ENCODE results near the gene PRLHR.
"Not testable (repeated sequence)": the region's sequence is repeated elsewhere in the genome, so short reads cannot be mapped to it uniquely, and the experiment has no call there.

The PRLHR gene

GRCh38 chr10:118595598-118596425, at the start of gene PRLHR:
Gene PRLHR (minus strand): TSS chr10:118595648. CDS start chr10:118595244, 404 bp downstream.
- DNase-seq = no peak

- no peak for DNase-seq
These were observed 46.8 kb upstream of the PRLHR start for GRCh38 chr10:118642228-118642627.

- no peak for DNase-seq
These were observed 43.2 kb upstream of the PRLHR start for GRCh38 chr10:118638680-118639079.

- DNase-seq = no peak
These were observed 40.4 kb upstream of the PRLHR start for GRCh38 chr10:118635674-118636402.

DNA sequence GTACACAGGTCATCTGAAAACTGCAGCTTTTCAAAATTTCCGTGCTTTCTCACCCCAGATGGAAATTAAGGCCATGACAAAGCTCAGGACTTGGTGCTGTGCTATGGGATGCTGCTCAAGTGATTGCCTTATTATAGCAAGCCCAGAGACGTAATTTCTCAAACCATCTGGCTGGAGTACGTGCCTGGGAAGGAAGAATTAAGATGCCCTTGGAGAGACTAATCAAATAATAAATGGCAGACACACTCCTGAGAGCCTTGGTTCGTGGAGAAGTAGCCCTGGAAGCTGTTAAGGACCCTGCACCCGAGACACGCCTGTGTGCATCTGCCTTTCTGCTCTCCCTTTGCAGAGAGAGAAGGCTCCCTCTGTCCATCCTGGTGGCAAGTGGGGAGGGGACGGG, 38.3 kb upstream of the PRLHR start:
- no peak for DNase-seq

DNA sequence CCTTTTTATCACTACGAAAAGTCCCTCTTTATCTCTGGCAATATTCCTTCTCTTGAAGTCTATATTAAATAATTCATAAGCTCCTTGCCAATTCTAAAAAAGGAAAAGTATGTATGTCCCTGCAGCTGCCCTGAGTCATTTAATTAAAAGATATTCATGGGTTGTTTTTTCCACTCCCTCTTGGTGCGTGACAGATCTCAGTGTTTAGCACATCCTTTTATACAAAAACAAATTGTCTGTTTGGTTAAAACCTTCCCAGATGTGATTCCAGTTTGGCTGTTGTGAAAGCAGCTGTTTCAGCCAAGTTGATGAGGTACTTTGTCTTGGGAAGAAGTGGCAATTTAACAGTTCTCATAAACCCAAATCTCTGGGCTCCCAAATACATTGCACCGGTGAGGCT, 33.8 kb upstream of the PRLHR start:
- no peak for DNase-seq

DNA sequence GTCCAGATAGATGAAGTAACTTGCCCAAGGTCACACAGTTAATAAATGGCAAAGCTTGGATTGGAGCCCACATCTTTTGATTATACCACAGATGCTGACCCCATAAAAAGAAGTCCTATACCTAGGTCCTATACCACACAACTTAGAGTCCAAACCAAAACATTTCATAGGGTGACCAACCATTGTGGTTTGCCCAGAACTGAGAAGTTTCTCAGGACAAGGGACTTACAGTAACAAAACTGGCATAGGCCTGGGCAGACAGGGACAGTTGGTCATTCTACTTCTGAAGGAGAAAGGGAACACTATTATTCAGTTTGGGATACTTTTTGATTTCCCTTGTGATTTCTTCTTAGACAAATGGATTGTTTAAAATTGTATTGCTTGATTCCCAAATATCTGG, 32.9 kb upstream of the PRLHR start:
- DNase-seq = no peak

- DNase-seq = no peak
These were observed 31.5 kb upstream of the PRLHR start for GRCh38 chr10:118626953-118627352.

DNA sequence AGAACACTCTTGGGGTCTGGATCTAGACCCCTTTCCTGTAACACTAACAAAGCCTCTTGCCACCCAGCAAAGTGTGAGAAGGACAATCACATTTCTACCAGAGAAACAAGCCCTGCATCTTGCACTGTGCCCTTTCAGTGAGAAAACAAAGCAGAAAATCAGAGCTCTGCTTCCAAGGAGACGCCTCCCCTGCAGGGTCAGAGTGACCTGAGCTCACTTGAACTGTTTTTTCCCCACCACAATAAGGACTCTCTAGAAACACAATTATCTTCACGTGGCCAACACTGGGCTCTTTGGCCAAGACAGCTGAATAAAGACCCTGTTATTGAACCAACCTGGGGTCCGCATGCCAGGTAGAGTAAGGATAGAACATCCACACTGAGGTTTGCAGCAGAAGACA, 30.1 kb upstream of the PRLHR start:
- no peak for DNase-seq

DNA sequence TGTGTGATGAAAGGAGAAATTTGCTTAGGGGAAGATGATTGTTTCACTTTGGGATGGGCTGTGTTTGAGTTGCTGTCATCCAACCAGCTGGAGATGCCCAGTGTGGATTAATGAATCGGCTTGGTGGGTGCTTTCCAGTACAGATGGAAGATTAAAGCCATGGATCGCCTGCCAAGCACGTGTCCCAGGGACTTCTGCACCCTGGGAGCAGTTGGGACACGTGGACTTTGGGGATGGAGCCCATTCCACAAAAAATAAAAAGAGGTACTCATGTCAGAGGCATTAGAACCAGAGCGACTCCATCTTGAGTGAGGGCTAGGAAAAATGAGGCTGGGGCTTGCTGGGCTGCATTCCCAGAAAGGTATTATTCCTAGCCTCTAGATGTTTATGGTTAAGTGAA, 29.3 kb upstream of the PRLHR start:
- no peak for DNase-seq

DNA sequence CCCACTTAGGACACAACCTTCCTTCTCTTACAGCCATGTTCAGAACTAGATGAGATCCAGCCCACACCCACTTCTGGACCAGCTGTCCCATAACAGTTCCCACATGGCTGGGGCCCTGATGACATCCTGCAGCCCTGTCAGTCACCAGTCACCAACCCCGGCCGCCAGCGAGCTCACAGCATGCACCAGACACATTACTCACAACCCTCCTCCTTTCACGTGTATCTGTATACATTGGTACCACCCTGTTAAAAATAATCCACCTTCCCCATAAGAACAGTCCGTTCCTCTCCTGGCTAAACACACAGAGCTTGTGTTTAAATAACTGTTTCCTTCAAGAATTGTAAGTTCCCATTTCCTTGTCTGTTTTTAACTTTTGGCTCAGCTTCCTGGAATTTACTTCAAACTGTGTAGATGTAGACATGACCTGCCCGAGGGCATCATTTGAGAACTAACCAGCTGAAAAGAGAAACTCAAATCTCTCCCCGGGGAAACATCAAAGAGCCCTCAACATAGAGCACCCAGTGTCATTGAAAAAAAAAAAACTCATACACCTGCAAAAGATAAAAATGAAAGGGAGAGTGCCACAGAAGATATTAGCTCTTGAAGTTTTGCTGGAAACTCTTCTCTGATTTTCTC, 26.0 kb upstream of the PRLHR start:
- no peak for DNase-seq

GRCh38 chr10:118613863-118614262, 18.4 kb upstream of the PRLHR start:
- DNase-seq = not testable (repeated sequence)

DNA sequence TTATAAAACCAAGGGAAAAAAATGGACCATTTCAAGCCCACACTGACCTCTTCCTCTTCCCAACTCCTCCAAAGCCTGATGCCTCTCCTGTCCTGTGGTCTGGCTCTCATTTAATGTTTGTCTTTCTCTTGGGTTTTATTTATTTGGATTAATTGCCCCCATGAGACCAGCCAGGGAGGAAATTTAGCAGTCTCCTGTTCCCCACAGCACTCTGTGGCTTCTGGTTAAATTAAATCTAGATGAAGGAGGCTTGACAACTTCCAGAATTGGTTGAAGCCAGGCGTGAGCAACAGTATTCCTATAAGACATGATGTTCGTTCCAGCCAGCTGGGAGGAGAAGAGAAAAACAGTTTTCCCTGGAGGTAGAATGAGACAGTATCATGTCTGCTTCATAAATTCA, 15.1 kb upstream of the PRLHR start:
- DNase-seq = no peak

- DNase-seq = no peak
These were observed 12.4 kb upstream of the PRLHR start for GRCh38 chr10:118607768-118608354.

DNA sequence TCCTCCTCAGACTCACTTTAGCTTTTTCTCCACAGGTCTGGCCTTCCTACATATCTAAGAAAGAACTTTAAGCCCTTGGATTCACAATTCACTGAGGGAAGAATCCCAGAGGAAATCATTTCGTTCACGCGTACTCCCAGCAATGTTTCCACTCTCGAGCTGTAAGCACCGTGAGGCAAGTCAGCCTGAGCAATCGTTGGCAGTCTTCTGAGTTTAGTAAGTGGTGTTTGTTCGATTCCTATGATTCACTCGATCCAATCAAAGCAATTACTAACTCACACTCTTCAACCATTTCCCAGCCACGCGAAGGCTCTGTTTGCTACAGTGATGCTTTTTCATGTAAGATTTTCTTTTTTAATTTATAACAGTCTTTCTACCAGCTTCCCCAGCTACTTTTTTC, 10.2 kb upstream of the PRLHR start:
- no peak for DNase-seq

GRCh38 chr10:118596426-118597124, 1.1 kb upstream of the PRLHR start:
- no peak for DNase-seq

DNA sequence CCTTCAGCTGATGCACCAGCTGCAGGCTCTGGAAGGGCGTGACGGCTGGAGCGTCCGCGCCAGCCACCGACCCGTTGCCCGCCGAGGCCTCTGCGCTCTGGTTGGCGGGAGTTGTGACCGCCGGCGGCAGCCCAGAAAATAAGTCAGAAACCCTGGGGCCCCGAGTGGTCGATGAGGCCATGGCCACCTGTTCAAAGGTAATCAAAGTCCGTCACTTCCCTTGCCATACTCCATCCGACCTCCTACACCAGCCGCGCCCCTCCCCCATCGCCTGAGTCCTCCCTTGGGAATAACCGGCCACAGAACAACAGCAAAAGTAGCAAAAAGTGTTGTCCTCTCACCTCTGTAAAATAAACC, 406 bp downstream of the PRLHR start:
- no peak for DNase-seq

DNA sequence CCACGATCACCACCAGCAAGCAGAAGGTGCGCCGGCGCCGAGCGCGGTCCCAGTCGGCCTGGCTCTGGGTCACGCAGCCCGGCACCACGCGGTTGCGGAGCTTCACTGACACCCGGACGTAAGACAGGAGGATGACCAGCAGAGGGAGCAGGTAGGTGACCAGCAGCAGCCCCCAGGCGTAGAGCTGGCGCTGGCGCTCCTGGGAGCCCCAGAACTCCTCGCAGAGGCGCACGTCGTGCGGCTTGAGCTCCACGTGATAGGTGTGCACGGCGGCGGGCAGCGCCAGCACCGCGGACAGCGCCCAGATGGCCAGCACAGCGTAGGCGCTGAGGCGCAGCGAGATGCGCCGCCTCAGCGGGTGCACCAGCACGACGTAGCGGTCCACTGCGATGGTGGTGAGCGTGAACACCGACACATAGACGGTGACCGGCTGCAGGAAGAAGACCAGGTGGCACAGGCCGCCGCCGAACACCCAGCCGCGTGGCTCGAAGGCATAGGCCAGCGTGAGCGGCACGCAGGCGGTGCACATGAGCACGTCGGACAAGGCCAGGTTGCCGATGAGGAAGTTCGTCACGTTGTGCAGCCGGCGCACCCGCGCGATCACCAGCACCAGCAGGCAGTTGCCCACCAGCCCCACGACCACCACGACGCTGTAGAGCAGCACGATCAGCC, 920 bp downstream of the PRLHR start:
- no peak for DNase-seq

- DNase-seq = no peak
These were observed 2.6 kb downstream of the PRLHR start for GRCh38 chr10:118592675-118593330.

DNA sequence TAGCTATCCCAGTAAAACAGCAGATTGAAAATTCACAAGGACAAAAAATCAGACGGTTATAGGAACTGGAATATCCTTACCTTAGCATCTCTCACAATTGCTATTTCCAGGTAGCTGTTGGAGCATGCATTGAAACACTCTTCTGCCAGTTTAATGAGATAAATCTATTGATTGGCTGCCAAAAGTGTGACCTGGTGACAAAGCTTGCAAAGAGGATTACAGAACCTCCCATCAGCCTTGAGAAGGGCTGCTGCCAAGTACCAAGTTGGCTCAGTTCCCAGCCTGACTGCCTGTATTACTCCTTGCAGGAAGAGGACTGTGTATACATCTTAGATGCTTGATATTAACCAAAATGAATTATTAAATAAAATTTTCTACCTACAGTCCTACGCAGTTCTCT, 5.1 kb downstream of the PRLHR start:
- DNase-seq = no peak

GRCh38 chr10:118587881-118588651, 7.4 kb downstream of the PRLHR start:
- no peak for DNase-seq

Data from OCI-M1 (cell line).